ENCODE measurements around the gene RPS6KB2.

The RPS6KB2 gene

GRCh38 chr11:67428052-67429001 lies at the start of gene RPS6KB2:
TSS of gene RPS6KB2 (plus strand) at chr11:67428494. CDS start at chr11:67428546, 52 bp downstream.
- DNase-seq: peak; percentile 81 to 100 (median 97)

GRCh38 chr11:67378544-67378943 lies 49.8 kb upstream of the RPS6KB2 start:
- no peak for DNase-seq

- no peak for DNase-seq
These were observed 48.9 kb upstream of the RPS6KB2 start for GRCh38 chr11:67379061-67380058.

- DNase-seq: no peak
These were observed 46.9 kb upstream of the RPS6KB2 start for GRCh38 chr11:67381244-67381972.

GRCh38 chr11:67382276-67383136 lies 45.8 kb upstream of the RPS6KB2 start:
- DNase-seq: peak in 48 of 51 donors; percentile 26 to 84 (median 58)

GRCh38 chr11:67384851-67385366 lies 43.4 kb upstream of the RPS6KB2 start:
- peak in 24 of 51 donors; percentile 13 to 75 (median 58) for DNase-seq

GRCh38 chr11:67387069-67387468 lies 41.2 kb upstream of the RPS6KB2 start:
- DNase-seq: no peak

- no peak for DNase-seq
These were observed 40.8 kb upstream of the RPS6KB2 start for GRCh38 chr11:67387518-67387917.

- DNase-seq: no peak
These were observed 38.8 kb upstream of the RPS6KB2 start for GRCh38 chr11:67389477-67389876.

GRCh38 chr11:67390947-67391303 lies 37.4 kb upstream of the RPS6KB2 start:
- DNase-seq: no peak

GRCh38 chr11:67391304-67392182 lies 36.8 kb upstream of the RPS6KB2 start, which contains the start of gene RAD9A:
TSS of gene RAD9A (plus strand) at chr11:67391986. CDS start at chr11:67392045, 59 bp downstream.
- DNase-seq: peak; percentile 38 to 97 (median 92)

GRCh38 chr11:67392183-67392715 lies 36.0 kb upstream of the RPS6KB2 start:
- no peak for DNase-seq

GRCh38 chr11:67393437-67393836 lies 34.9 kb upstream of the RPS6KB2 start:
- DNase-seq: no peak

- DNase-seq: no peak
These were observed 34.3 kb upstream of the RPS6KB2 start for GRCh38 chr11:67393990-67394389.

GRCh38 chr11:67395555-67396258 lies 32.6 kb upstream of the RPS6KB2 start:
- DNase-seq: no peak

GRCh38 chr11:67396259-67396581 lies 32.1 kb upstream of the RPS6KB2 start:
- no peak for DNase-seq

- no peak for DNase-seq
These were observed 31.5 kb upstream of the RPS6KB2 start for GRCh38 chr11:67396587-67397389.
